SU-DHL-6 (cell line): ENCODE results near the gene CALHM1.

ENCODE experiments used
- H2AFZ ChIP-seq: fragments of 200-600 bp; sonication (generic); 2 replicates; pipeline ENCODE4 v1.6.1; 2014; ENCODE audit warnings: low read depth, mild to moderate bottlenecking, moderate library complexity, mixed read lengths, antibody characterized with exemption, low read length; ENCODE audit not compliant: severe bottlenecking
- H3F3A ChIP-seq: fragments of 200-600 bp; shearing (Covaris generic); 2 replicates; pipeline ENCODE4 v1.6.0; 2016; ENCODE audit warnings: antibody characterized with exemption, mild to moderate bottlenecking; ENCODE audit not compliant: insufficient read depth
- H3K27ac ChIP-seq: fragments of 200-600 bp; sonication (generic); 2 replicates; pipeline ENCODE4 v1.5.1; 2016; ENCODE audit warnings: low read depth, mild to moderate bottlenecking, low read length, moderate library complexity, mixed read lengths
- H3K27me3 ChIP-seq: fragments of 200-600 bp; sonication (generic), shearing (Covaris generic); 2 replicates; pipeline ENCODE4 v1.6.0; 2014; ENCODE audit warnings: mild to moderate bottlenecking, low read length
- H3K36me3 ChIP-seq: fragments of 200-600 bp; sonication (generic); 2 replicates; pipeline ENCODE4 v1.6.1; 2014; ENCODE audit warnings: mild to moderate bottlenecking, low read length, mixed read lengths
- H3K4me2 ChIP-seq: fragments of 300-600, 200-600 bp; shearing (Covaris generic), sonication (generic); 2 replicates; pipeline ENCODE4 v1.6.0; 2014; ENCODE audit warnings: low read length, low read depth, mild to moderate bottlenecking; ENCODE audit not compliant: poor library complexity, severe bottlenecking
- H3K4me3 ChIP-seq: fragments of 200-600 bp; sonication (generic); 2 replicates; pipeline ENCODE4 v1.5.1; 2014; ENCODE audit warnings: antibody characterized with exemption, low read length, mild to moderate bottlenecking, mixed read lengths; ENCODE audit not compliant: insufficient read depth, poor library complexity, severe bottlenecking
- H3K79me2 ChIP-seq: fragments of 200-600 bp; sonication (generic); 2 replicates; pipeline ENCODE4 v1.6.1; 2014; ENCODE audit warnings: mild to moderate bottlenecking, low read length, moderate library complexity; ENCODE audit not compliant: insufficient read depth
- H3K9ac ChIP-seq: fragments of 200-600 bp; sonication (generic); 2 replicates; pipeline ENCODE4 v1.7.0; 2014; ENCODE audit warnings: mild to moderate bottlenecking, low read length
- H3K9me2 ChIP-seq: fragments of 200-600 bp; sonication (generic); replicated peaks from 2 replicates; pipeline ENCODE4 v1.6.1; 2014; ENCODE audit warnings: low read length; ENCODE audit not compliant: insufficient read depth
- H3K9me3 ChIP-seq: fragments of 200-600 bp; sonication (generic); 2 replicates; pipeline ENCODE4 v1.6.1; 2014; ENCODE audit warnings: low read length, mixed read lengths; ENCODE audit not compliant: insufficient read depth
- H4K20me1 ChIP-seq: fragments of 200-600 bp; sonication (generic); 2 replicates; pipeline ENCODE4 v1.6.1; 2014; ENCODE audit warnings: low read depth, mild to moderate bottlenecking, antibody characterized with exemption, low read length, moderate library complexity, mixed read lengths
- EZH2phosphoT487 ChIP-seq: fragments of 200-600 bp; sonication (generic), shearing (Covaris generic); conservative IDR thresholded peaks from 2 replicates; pipeline ENCODE4 v1.6.1; 2018; ENCODE audit warnings: mild to moderate bottlenecking, antibody characterized with exemption, low read length, moderate library complexity, mixed read lengths
- TF ChIP-seq, protein P1 (sequence below): fragments of 200-600 bp; sonication (generic); IDR thresholded peaks from one replicate; pipeline ENCODE4 v1.5.1; 2017; ENCODE audit warnings: antibody characterized with exemption, mild to moderate bottlenecking, low read length, moderate library complexity; ENCODE audit not compliant: insufficient read depth, poor library complexity, severe bottlenecking

Gene CALHM1

DNA sequence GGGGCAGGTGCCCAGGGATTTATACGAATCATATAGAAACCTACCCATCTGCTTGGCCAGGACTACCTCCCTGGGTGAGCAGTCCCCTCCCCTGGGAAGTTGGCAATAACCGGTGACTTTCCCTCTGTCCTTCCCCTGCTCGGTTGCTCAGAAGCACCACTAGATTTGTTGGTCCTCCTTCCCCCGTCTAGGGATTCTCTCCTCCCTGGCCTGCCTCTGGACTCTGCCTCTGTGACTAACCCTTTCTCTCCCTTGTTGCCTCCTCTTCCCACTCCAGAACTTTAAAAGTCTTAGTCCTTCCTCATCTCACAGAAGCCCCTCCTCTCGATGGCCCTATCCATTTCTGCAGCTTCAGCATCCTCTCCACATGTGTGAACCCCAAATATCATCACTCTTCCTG, 10.5 kb upstream of the CALHM1 start:
- H4K20me1 ChIP-seq: no peaks in the 10 kb centered on the region
- H3K9me2 ChIP-seq: no peaks in the 10 kb centered on the region
- TF ChIP-seq, protein P1, sequence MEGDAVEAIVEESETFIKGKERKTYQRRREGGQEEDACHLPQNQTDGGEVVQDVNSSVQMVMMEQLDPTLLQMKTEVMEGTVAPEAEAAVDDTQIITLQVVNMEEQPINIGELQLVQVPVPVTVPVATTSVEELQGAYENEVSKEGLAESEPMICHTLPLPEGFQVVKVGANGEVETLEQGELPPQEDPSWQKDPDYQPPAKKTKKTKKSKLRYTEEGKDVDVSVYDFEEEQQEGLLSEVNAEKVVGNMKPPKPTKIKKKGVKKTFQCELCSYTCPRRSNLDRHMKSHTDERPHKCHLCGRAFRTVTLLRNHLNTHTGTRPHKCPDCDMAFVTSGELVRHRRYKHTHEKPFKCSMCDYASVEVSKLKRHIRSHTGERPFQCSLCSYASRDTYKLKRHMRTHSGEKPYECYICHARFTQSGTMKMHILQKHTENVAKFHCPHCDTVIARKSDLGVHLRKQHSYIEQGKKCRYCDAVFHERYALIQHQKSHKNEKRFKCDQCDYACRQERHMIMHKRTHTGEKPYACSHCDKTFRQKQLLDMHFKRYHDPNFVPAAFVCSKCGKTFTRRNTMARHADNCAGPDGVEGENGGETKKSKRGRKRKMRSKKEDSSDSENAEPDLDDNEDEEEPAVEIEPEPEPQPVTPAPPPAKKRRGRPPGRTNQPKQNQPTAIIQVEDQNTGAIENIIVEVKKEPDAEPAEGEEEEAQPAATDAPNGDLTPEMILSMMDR: no peak
- TF ChIP-seq EZH2phosphoT487: no peak
- no peaks in the 10 kb centered on the region for H3K79me2 ChIP-seq
- H3K9ac ChIP-seq: no peak overlapping the region
- H3K36me3 ChIP-seq: no peaks in the 10 kb centered on the region
- no peak overlapping the region for H3K4me3 ChIP-seq
- H3K27ac ChIP-seq: no peak overlapping the region
- H3K27me3 ChIP-seq: no peaks in the 10 kb centered on the region
- peaks cover 19% of the 10 kb centered on the region for H3F3A ChIP-seq
- H3K9me3 ChIP-seq: no peaks in the 10 kb centered on the region
- H2AFZ ChIP-seq: no peak overlapping the region
- no peak overlapping the region for H3K4me2 ChIP-seq

DNA sequence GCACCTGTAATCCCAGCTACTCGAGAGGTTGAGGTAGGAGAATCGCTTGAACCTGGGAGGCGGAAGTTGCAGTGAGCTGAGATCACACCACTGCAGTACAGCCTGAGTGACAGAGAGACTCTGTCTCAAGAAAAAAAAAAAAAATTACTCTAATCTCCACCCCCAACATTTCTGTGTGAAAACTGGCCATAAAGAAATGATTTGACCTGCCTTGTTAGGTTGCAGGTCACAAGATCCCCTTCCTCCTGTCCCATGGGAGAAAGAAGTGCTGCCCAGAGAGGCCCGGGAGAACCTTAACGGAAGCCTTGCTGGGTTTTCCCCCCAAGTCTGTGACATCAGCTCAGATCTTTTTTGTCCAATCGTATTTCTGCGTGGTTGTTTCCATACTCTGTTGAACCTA, 8.7 kb upstream of the CALHM1 start:
- no peaks in the 10 kb centered on the region for H3K27me3 ChIP-seq
- H3K4me2 ChIP-seq: peak overlapping the region; percentile 31
- no peaks in the 10 kb centered on the region for H4K20me1 ChIP-seq
- no peaks in the 10 kb centered on the region for H3K9me3 ChIP-seq
- TF ChIP-seq, protein P1: no peak
- TF ChIP-seq EZH2phosphoT487: no peak
- peak overlapping the region; percentile 68 for H3K27ac ChIP-seq
- no peaks in the 10 kb centered on the region for H3K79me2 ChIP-seq
- H2AFZ ChIP-seq: peak overlapping the region; percentile 70
- peaks cover 19% of the 10 kb centered on the region for H3F3A ChIP-seq
- H3K36me3 ChIP-seq: no peaks in the 10 kb centered on the region
- no peaks in the 10 kb centered on the region for H3K9me2 ChIP-seq
- peak overlapping the region; percentile 31 for H3K9ac ChIP-seq
- H3K4me3 ChIP-seq: no peak overlapping the region

DNA sequence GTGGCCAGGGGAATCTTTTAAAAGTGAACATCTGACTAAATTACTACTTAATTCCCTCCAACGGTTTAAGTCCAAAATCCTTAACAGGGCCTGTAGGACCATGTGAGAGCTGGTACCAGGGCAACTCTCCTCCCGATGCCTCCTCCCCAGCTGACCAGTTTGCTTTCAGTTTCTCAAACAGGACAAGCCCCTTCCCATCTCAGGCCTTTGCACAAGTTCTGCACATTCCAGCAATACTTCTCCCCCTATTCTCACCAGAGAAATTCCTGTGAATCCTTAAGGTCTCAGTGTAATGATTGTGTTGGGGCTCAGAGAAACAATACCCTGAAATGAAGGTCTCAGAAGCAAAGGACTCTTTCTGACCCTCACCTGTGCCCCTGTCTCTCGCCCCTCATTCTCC, 8.0 kb upstream of the CALHM1 start:
- no peaks in the 10 kb centered on the region for H3K27me3 ChIP-seq
- H3K36me3 ChIP-seq: no peaks in the 10 kb centered on the region
- H3K27ac ChIP-seq: peak overlapping the region; percentile 68
- H4K20me1 ChIP-seq: no peaks in the 10 kb centered on the region
- no peak for TF ChIP-seq EZH2phosphoT487
- TF ChIP-seq, protein P1: no peak
- H3K4me3 ChIP-seq: no peak overlapping the region
- peaks cover 17% of the 10 kb centered on the region for H3F3A ChIP-seq
- no peaks in the 10 kb centered on the region for H3K9me3 ChIP-seq
- peak overlapping the region; percentile 31 for H3K4me2 ChIP-seq
- no peaks in the 10 kb centered on the region for H3K79me2 ChIP-seq
- H2AFZ ChIP-seq: no peak overlapping the region
- H3K9me2 ChIP-seq: no peaks in the 10 kb centered on the region
- H3K9ac ChIP-seq: 0 out of 2 replicates have a peak overlapping the region, but pooled peaks have one; percentile 31
